AG09319 (cell line): ENCODE measurements around the gene RSPH3.
A peak's percentile ranks its signal among the peaks of the same experiment; 100 is the strongest.
"Not testable (repeated sequence)": the region's sequence is repeated elsewhere in the genome, so short reads cannot be mapped to it uniquely, and the experiment has no call there.

Experiments
- DNase-seq: peaks from one replicate; pipeline ENCODE4 v3.0.0-alpha.2; 2010; ENCODE audit warnings: low read depth; ENCODE audit errors: extremely low read depth
- TF ChIP-seq, protein P1 (sequence below): IDR thresholded peaks from 2 replicates; pipeline ENCODE4 v1.5.1; 2011; ENCODE audit warnings: low read depth, mild to moderate bottlenecking, inconsistent platforms, low read length, moderate library complexity

The RSPH3 gene

DNA sequence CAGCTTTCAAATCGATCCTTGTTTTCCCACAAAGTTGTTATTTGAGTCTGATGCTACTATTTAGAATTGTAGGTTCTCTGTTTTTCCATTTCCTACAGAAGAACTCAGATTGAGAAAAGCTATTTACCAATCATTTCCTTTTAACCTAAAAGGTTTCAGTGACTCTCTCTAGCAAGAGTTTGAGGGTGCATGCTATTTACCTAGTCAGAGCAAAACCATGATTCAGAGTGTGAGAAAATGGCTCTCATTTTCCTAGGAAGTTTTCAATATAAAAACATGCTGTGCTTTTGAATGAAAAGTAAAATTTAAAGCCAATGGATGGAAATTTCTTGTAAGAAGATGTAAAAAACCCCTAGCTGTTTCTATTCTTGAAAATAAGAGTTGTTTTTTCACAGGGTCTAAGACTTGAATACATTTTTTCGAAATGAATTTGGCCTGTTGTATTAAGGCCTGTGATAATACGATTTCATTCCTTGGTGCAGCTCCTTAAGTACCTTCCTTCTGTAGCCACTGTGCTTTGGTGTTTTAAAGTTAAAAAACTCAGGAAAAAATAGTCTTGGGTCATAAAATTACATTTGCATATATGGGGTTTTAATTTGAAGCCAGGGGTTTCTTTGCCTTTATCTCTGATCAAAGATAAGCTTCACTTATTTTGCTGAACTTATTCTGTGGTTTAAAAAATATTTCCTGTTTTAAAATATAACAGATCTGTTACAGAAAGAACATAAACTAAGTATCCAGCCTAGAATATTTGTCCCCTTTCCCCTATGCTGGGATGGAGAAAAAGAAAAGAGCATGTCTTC lies 18.0 kb upstream of the RSPH3 start:
- TF ChIP-seq, protein P1, sequence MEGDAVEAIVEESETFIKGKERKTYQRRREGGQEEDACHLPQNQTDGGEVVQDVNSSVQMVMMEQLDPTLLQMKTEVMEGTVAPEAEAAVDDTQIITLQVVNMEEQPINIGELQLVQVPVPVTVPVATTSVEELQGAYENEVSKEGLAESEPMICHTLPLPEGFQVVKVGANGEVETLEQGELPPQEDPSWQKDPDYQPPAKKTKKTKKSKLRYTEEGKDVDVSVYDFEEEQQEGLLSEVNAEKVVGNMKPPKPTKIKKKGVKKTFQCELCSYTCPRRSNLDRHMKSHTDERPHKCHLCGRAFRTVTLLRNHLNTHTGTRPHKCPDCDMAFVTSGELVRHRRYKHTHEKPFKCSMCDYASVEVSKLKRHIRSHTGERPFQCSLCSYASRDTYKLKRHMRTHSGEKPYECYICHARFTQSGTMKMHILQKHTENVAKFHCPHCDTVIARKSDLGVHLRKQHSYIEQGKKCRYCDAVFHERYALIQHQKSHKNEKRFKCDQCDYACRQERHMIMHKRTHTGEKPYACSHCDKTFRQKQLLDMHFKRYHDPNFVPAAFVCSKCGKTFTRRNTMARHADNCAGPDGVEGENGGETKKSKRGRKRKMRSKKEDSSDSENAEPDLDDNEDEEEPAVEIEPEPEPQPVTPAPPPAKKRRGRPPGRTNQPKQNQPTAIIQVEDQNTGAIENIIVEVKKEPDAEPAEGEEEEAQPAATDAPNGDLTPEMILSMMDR: no peak
- no peak for DNase-seq

DNA sequence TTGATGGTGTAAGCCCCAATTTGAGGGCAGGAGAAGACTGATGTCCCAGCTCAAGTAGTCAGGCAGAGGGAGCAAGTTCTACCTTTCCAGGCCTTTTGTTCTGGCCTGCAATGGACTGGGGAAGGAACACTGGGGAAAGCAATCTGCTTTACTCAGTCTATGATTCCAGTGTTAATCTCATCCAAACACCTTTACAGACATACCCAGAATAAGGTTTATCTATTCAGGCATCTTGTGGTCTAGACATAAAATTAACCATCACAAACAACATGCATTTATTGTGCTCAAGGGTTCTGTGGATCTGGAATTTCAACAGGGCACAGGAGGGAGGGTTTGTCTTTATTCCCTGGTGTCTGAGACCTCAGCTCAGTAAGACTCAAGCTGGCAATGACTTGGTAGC lies 14.4 kb upstream of the RSPH3 start:
- TF ChIP-seq, protein P1: no peak
- no peak for DNase-seq

DNA sequence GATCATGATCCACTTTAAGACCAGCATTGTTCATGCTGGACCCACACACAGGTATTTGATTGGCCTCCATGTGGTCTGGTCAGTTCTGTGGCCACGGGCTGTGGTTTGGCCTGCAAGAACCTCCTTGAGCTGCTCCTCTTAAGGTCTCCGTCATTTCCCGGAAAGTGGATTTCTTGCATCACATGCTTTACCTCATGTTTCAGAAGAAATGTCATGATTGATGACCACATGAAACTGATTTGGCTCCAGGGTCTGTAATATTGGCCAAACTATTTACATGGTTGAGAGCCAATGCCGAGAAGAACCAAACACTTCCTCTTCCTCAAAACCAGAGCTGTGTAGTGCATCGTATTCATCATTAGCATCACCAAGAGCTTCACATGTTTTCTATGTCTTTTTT lies 13.2 kb upstream of the RSPH3 start:
- TF ChIP-seq, protein P1: no peak
- DNase-seq: no peak

DNA sequence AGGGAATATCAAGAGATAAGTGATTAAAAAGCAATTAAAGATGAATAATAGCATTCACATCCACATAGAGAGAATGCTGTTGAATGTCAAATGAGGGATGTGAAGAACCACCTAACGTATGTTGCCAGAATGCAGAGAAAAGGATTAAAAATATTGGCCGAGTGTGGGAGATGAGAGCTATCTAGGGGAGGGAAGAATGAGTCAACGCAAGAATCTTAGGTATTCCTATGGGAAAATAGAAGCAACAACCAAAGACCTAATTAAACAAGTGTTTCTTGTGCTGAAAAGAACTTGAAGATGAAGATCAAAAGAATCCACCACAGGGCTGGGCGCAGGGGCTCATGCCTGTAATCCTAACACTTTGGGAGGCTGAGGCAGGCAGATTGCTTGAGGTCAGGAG lies 12.2 kb upstream of the RSPH3 start:
- no peak for DNase-seq
- TF ChIP-seq, protein P1: no peak

DNA sequence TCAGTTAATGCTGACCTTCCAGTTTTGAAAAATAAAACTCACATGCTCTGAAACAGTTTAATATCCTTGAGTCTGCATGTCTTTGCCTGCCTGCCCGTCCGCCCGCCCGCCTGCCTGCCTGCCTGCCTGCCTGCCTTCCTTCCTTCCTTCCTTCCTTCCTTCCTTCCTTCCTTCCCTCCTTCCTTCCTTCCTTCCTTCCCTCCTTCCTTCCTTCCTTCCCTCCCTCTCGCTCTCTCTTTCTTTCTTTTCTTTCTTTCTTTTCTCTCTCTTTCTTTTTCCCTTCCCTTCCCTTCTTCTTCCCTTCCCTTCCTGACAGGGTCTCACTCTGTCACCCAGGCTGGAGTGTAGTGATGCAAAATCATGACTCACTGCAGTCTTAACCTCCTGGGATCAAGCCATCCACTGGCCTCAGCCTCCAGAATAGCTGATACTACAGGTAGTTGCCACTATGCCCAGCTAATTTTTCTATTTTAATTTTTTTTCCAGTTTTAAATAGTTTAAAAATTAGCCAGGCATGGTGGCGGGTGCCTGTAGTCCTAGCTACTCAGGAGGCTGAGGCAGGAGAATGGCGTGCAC lies 10.1 kb upstream of the RSPH3 start:
- DNase-seq: not testable (repeated sequence)

DNA sequence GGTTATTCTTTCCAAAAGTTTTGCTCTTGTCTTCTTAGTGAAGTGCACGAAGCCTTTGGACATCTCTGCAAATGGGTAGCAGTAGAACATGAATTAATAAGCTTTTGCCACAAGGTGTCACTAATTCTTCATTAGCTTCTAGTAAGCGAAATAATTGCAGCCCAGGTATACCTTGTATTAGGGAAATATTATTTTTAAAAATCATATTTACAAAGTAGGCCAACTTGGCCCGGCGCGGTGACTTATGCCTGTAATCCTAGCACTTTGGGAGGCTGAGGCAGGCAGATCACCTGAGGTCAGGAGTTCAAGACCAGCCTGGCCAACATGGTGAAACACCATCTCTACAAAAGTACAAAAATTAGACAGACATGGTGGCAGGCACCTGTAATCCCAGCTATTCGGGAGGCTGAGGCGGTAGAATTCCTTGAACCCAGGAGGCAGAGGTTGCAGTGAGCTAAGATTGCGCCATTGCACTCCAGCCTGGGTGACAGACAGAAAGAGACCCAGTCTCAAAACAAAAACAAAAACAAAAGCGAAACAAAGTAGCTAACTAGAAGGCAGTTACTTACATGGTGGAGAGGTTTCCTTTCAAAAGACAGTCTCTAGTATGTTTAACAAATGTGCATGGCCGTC lies 8.8 kb upstream of the RSPH3 start:
- TF ChIP-seq, protein P1: peak; percentile 16

DNA sequence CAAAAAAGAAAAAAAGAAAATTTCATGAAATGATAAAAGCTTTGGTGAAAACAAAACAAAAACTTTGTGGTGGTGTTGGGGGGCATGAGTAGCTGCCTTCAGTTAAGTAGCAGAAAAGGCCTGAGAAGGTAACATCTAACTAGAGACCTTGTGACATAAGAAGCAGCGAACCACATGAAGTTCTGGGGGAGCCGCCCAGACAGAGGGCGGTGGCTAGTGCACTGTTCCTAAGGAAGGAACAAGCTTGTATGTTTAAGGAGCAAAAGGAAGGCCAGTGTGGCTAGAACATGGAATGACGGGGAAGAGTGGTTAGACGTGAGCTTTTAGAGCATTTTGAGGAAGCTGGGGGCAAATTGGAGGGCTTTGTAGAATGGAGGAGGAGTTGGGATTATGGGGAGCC lies 7.5 kb upstream of the RSPH3 start:
- TF ChIP-seq, protein P1: no peak
- DNase-seq: no peak

More for the DNA sequence above, 8.8 kb upstream of the RSPH3 start:
- DNase-seq: no peak
